GM21717 (cell line): ENCODE measurements around the gene STX16.

Experiments
- ATAC-seq: cut with Tn5 transposase; IDR thresholded peaks from one replicate; pipeline ENCODE4 v1.9.1; 2021; ENCODE audit warnings: mild to moderate bottlenecking, moderate library complexity; ENCODE audit not compliant: unreplicated experiment

The STX16 gene

GRCh38 chr20:58696411-58696961 lies 45.4 kb downstream of the STX16 start:
- ATAC-seq: no peak

- ATAC-seq: no peak
These were observed 46.3 kb downstream of the STX16 start for GRCh38 chr20:58697201-58697866.

- no peak for ATAC-seq
These were observed 47.0 kb downstream of the STX16 start for GRCh38 chr20:58697867-58698703.

GRCh38 chr20:58698741-58699622 lies 47.9 kb downstream of the STX16 start:
- no peak for ATAC-seq

GRCh38 chr20:58699623-58700107 lies 48.6 kb downstream of the STX16 start:
- ATAC-seq: no peak

GRCh38 chr20:58700121-58700821 lies 49.2 kb downstream of the STX16 start:
- ATAC-seq: no peak

GRCh38 chr20:58700823-58701222 lies 49.7 kb downstream of the STX16 start:
- ATAC-seq: no peak

GRCh38 chr20:58701431-58702160 lies 50.5 kb downstream of the STX16 start:
- ATAC-seq: no peak

GRCh38 chr20:58702161-58702510 lies 51.1 kb downstream of the STX16 start:
- ATAC-seq: no peak

GRCh38 chr20:58702859-58703648 lies 52.0 kb downstream of the STX16 start:
- no peak for ATAC-seq

GRCh38 chr20:58703765-58704371 lies 52.8 kb downstream of the STX16 start:
- ATAC-seq: no peak

GRCh38 chr20:58705208-58705926 lies 54.3 kb downstream of the STX16 start:
- ATAC-seq: no peak

GRCh38 chr20:58706150-58706892 lies 55.2 kb downstream of the STX16 start:
- no peak for ATAC-seq

- ATAC-seq: no peak
These were observed 56.0 kb downstream of the STX16 start for GRCh38 chr20:58706975-58707681.

GRCh38 chr20:58707770-58708169 lies 56.7 kb downstream of the STX16 start:
- ATAC-seq: no peak

GRCh38 chr20:58708246-58708931 lies 57.3 kb downstream of the STX16 start:
- no peak for ATAC-seq
